HG03442 (cell line): Measurements from ENCODE around the gene TRIM74.
A peak's percentile ranks its signal among the peaks of the same experiment; 100 is the strongest.
"Not testable (repeated sequence)": the region's sequence is repeated elsewhere in the genome, so short reads cannot be mapped to it uniquely, and the experiment has no call there.

Experiments used
- ATAC-seq: cut with Tn5 transposase; IDR thresholded peaks from one replicate; pipeline ENCODE4 v1.9.1; 2021; ENCODE audit warnings: mild to moderate bottlenecking, moderate library complexity; ENCODE audit not compliant: unreplicated experiment

Gene TRIM74

DNA sequence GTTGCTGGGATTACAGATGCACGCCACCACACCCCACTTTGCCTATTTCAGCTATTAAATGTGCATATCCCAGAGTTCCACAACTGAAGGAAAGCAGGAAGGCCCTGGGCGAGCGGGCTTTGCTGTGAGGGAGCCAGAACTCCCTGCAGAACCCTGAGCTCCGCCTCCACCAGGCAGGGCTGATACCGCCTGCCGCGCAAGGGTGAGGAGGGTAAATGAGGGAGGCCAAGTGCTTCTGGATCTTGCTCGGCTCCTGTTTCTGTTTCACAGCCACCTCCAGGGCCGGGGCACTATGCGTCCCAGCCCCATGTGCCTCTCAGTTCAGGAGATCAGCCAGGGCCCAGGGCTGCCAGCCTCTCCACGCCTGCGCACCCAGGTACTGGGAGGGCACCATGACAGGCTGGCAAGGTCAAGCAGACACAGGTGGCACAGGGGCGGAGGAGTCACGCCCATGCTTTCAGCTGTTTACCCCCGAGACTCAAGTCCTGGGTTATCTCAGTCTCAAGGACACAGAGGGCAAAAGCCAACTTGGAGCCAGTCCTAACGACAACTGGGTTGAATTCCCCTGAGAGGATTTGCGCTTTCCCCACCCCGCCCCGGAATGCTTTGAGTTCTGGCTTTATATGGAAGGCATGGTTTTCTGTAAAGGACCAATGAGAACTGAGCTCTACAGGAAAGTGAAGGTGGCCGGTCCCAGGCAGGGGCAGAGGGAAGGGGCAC is 8.5 kb downstream of the TRIM74 start:
- not testable (repeated sequence) for ATAC-seq

DNA sequence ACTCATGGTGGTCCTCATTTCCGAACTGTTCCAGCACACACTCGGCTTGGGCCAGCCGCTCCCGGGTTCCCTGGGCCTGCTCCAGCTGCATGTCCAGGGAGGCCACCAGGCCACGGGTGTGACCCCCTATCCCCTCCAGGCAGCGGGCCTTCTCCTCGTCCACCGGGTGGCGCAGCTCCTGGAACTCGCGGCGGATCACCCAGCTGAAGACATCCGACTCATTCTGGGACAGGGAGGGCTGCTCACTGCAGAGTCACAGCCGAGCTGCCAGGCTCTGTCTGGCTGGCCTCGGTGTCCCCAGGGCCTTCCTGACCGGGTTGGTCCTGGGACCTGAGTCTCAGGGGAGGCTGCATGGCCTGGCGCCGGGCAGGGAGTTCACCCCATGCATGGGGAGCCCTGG is 9.2 kb downstream of the TRIM74 start:
- ATAC-seq = not testable (repeated sequence)

- peak; percentile 88 for ATAC-seq
These were observed 14.6 kb downstream of the TRIM74 start for GRCh38 chr7:72954563-72955198.

GRCh38 chr7:72953901-72954562 is 15.2 kb downstream of the TRIM74 start:
- ATAC-seq = peak; percentile 47

DNA sequence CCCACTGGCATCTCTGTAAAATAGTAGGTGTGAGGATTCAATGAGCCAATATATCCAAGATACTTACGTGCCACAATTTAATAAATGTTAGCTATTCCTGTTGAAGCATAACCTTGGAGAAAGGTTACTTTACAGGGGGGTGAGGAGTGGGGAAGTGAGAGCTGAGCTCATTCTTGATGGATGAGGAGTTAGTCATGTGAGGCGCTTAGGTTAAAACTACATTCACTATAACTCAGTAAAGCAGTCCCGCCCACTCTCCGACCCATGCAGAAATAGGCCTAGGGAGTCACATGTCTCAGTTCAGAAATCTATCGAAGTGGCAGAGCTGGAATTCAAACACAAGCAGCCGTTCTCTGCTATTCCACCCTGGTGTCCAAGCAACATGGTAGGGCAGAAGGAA is 18.8 kb downstream of the TRIM74 start:
- ATAC-seq = not testable (repeated sequence)

GRCh38 chr7:72949686-72950085 is 19.6 kb downstream of the TRIM74 start:
- ATAC-seq = not testable (repeated sequence)

GRCh38 chr7:72949276-72949675 is 20.0 kb downstream of the TRIM74 start:
- ATAC-seq = not testable (repeated sequence)

DNA sequence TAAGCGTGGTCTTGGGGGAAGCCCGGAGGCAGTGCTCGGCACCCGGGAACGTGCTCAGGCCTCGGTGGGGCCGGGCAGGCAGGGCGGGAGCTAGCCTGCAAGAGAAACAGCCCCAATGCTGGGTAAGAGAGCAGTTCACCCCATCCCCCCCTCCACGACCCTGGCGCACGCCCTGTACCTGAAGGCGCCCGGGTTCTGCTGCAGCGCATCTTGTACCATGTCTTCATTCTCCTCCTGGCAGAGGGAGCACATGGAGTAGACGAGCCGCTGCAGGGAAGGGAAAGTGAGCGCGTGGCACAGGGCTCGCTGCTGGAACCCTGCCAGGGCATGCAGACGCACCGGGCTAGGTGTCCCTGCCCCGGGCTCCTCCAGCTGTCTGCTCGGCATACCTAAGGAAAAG is 20.6 kb downstream of the TRIM74 start:
- not testable (repeated sequence) for ATAC-seq

- ATAC-seq = not testable (repeated sequence)
These were observed 23.0 kb downstream of the TRIM74 start for GRCh38 chr7:72946130-72946745.

GRCh38 chr7:72945597-72945996 is 23.7 kb downstream of the TRIM74 start:
- not testable (repeated sequence) for ATAC-seq

DNA sequence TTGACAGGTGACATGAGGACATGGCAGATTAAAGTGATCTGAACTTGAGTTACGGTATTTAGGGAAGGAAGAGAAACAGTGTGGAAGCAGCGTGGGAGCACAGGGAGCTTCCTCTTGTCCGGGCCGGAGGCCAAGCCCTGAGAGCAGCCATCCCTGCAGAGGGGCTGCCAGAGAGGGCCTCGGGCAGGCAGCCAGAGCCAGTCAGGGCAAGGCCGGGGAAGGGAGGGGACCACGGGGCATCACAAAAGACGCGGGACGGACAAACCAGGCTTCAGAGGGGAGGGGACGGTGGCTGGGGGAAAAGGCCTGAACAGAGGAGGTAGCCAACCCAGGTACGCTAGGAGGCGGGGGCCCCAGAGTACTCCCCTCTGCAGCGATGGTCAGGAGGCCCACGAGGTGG is 24.3 kb downstream of the TRIM74 start:
- not testable (repeated sequence) for ATAC-seq

GRCh38 chr7:72942956-72943355 is 26.3 kb downstream of the TRIM74 start:
- ATAC-seq = not testable (repeated sequence)

GRCh38 chr7:72942022-72942705 is 27.1 kb downstream of the TRIM74 start:
- ATAC-seq = not testable (repeated sequence)

DNA sequence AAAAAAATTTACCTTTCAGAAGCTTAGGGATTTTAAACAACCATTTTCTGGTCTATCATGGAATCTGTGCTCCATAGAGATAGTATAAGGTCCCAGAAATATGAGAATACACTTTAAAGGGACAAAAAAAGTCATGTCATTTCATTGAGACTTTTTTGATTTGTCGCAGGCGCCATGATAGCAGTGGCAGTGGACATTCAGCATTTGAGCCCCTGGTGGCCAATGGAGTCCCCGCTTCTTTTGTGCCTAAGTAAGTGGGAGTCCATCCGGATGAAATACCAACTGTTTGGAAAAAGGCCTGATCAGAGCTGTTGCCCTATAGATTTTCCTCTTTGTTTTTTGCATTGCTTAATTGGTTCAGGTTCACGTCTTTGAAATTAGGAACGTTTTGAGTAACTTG is 41.0 kb downstream of the TRIM74 start:
- ATAC-seq = not testable (repeated sequence)

- not testable (repeated sequence) for ATAC-seq
These were observed 41.5 kb downstream of the TRIM74 start for GRCh38 chr7:72927791-72928190.

DNA sequence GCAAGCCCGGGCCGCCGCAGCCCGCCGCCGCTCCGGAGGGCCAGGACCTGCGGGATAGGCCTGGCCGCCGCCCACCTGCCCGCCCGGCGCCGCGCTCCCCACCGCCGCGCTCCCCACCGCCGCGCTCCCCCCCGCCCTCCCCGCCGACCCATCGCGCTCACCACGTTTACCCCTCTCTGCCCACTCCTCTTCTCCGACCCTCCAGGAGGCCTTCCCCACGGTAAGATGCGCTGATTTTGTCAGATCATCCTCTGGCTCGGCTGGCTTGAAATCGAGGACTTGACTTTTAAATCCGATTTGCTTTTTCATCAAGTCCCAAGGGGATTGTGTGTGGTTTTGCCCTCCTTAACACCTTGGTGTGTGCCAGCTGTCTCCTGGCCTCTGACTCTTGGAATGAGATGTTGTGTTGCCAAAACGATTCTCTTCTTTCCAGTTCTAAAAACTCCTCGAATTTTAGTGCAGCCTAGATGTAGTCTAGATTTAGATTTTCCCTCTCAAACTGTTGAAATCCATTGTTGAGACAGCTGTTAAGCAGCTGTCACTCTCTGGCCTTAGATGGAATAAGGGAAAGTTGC is 43.6 kb downstream of the TRIM74 start:
- no peak for ATAC-seq

GRCh38 chr7:72924733-72925545 is 44.3 kb downstream of the TRIM74 start, which contains the start of gene POM121:
Gene POM121, plus strand, starts transcription at chr7:72925095. Its CDS starts 27 bp downstream, at chr7:72925122.
- ATAC-seq = peak; percentile 79

DNA sequence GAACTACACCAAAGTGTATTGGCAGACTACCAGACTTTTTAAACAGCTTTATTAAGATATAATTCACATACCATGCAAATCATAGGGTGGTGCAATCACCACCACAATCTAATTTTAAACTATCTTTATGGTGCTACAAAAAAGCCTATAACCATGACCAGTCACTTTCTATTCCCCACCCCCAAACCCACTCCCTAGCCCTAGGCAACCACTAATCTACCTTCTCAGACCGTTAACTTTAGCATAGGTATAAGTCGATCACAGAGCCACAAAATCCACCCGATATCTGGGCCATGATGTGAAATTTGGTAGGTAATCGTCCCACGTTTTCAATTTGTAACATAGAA is 44.9 kb downstream of the TRIM74 start:
- ATAC-seq = peak; percentile 7

DNA sequence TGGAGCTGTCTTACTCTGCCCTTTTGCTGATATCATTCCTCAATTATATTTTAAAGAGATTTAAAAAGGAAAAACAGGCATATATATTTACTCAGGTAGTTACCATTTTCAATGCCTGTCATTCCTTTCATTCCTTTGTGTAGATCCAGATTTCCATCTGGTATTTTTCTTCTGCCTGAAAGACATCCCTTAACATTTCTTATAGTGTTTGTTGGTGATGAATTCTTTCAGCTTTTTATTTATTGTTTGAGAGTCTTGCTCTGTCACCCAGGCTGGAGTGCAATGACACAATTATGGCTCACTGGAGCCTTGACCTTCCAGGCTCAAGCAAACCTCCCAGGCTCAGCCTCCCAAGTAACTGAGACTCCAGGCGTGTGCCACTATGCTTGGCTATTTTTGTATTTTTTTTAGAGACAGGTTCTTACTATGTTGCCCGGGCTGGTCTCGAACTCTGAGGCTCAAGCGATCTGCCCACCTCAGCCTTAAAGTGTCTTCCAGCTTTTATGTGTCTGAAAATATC is 50.0 kb downstream of the TRIM74 start:
- no peak for ATAC-seq
